22Rv1 (cell line): ENCODE measurements around the gene SPOCK1.

ENCODE experiments used
- H3K27ac ChIP-seq: fragments of 450-650 bp; 2 replicates; pipeline ENCODE4 v1.5.1; 2017
- ZFX ChIP-seq: fragments of 450-650 bp; IDR thresholded peaks from 2 replicates; pipeline ENCODE4 v1.6.1; 2017; ENCODE audit warnings: antibody characterized with exemption, borderline replicate concordance
- TF ChIP-seq, protein P1 (sequence below): fragments of 450-650 bp; IDR thresholded peaks from 2 replicates; pipeline ENCODE4 v1.5.1; 2017; ENCODE audit warnings: mild to moderate bottlenecking

The SPOCK1 gene

DNA sequence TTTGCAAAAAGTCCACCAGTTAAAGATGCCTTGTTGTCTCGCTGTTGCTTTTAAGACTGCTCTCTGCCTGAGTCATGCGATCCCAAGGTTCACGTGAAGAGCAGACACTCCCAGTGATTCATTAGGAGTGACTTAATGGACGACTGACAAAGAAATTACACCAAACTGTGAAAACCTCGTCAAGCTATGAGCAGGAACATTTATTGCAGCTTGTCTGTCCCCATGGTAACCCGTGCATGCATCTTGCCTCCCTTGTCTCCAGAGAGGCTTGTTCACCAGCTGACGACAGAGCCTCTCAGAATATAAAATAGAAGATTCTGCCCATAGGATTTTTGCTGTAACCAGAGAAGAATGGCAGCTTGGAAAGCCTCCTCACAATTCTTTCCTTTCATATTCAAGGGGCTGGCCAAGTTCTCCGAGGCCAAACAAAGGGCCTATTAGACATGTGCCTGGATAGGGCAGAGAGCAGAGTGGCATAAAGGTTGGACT is 352.7 kb downstream of the SPOCK1 start:
- TF ChIP-seq ZFX = no peak
- TF ChIP-seq, protein P1, sequence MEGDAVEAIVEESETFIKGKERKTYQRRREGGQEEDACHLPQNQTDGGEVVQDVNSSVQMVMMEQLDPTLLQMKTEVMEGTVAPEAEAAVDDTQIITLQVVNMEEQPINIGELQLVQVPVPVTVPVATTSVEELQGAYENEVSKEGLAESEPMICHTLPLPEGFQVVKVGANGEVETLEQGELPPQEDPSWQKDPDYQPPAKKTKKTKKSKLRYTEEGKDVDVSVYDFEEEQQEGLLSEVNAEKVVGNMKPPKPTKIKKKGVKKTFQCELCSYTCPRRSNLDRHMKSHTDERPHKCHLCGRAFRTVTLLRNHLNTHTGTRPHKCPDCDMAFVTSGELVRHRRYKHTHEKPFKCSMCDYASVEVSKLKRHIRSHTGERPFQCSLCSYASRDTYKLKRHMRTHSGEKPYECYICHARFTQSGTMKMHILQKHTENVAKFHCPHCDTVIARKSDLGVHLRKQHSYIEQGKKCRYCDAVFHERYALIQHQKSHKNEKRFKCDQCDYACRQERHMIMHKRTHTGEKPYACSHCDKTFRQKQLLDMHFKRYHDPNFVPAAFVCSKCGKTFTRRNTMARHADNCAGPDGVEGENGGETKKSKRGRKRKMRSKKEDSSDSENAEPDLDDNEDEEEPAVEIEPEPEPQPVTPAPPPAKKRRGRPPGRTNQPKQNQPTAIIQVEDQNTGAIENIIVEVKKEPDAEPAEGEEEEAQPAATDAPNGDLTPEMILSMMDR = no peak

DNA sequence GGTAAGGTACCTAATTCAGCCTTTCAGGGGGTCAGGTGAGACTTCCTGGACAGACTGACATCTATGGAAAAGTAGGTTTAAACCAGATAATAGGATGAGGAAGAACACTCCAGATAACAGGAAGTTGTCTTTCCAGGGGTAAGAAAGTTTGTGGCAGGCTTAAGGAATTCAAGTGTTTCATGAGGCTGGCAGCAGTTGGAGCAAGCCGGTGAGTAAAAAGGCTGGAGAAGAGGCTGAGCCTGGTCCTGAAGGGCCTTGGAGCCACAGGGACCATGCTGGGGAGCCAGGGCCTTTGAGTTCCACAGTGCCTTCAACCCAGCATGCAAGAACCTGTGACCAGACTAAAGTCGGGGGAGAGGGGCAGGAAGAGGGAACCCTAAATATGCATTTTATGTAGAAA is 353.4 kb downstream of the SPOCK1 start:
- H3K27ac ChIP-seq = no peak overlapping the region
- TF ChIP-seq, protein P1 = no peak

More for the DNA sequence above, 352.7 kb downstream of the SPOCK1 start:
- no peak overlapping the region for H3K27ac ChIP-seq

DNA sequence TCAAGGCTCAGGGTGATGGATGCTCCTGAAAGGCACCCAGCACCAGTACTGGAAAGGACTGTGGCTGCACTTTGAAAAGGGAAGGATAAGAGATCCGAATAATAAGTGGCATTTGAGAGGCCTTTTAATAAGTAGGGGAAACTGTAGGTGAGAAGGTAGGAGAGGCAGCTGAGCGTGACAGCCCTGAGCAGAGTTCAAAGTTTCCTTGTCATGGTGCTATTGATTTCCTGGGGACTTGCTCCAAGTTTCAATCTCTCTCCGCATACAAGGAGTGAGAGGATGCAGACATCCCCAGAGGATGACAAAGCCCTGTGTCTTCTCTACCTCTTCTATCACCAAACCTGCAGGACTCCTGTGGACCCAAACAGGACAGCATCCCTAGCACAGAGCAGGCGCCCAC is 354.5 kb downstream of the SPOCK1 start:
- TF ChIP-seq, protein P1 = no peak
- no peak for TF ChIP-seq ZFX

DNA sequence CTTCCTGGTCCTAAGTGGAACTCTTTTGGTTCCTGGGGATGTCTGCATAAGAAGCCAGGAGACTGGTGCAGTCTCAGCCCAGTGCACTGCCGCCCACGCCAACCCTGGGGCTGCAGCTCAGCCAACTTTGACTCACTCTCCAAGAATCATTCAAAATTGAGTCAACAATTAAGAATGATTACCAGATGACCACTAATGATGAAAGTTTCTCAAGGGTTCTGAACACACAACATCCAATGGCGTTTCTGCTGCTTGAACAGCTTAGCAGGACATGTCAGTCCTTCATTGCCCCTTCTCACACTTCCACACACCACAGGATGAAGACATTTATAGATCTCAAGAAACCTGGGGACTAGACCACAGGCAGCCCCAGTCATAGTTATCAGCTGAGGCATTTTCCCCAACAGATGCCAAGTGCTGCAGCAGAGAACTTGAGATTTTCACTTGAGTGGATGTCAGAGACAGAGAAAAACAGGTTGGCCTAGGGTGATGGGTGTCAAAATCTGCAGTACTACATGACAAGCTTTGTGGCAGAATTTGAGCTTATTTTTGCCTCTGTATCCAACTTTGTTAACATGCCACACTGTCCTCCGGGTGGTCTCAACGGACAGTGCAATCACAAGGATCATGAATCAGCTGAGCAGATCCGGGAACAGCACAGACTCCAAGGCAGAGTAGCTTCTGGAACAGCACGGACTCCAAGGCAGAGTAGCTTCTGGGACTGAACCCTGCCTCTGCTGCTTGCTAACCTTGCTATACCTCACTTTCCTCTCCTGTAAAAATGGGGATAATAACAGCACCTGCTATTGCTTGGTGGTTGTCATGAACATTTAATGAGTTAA is 356.1 kb downstream of the SPOCK1 start:
- TF ChIP-seq, protein P1 = no peak
- TF ChIP-seq ZFX = no peak
- H3K27ac ChIP-seq = no peak overlapping the region

More for the DNA sequence above, 354.5 kb downstream of the SPOCK1 start:
- no peak overlapping the region for H3K27ac ChIP-seq

DNA sequence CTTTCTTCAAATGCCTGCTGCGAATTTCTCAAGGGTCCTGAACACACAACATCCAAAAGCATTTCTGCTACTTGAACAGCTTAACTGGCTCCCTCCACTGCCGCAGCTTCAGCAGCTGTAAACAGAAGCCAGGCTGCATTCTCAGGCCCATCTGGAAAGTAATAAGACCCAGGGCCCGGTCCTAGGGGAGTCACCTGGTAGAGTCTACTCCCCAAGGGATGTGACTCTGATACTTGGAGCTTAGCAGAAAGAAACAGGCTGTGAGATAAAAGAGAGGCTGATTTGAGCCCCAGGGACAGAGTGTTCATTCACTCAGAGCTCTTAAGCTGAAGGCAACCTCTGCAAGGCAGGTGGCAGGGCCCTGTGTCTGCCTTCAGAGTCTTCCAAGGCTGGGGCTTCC is 356.8 kb downstream of the SPOCK1 start:
- TF ChIP-seq, protein P1 = no peak
- no peak for TF ChIP-seq ZFX

DNA sequence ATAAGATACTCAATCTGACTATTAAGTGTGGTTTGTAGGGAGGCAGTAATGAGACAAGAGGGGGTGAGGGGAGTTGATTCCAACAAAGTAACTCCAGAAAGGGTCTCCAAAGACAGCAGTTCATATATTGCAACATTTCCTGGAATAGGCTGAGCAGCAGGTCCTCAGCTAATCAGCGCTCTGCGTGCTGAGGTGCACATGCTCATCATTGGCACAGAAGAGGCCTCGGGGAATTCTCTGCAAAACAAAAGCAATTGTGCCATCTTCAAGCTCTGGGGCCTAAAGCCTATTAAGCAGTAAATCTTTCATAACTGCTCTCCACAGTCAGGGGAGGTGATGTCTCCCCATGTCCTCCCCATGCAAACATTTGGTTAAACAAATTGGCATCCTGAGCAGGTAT is 357.3 kb downstream of the SPOCK1 start:
- no peak overlapping the region for H3K27ac ChIP-seq
- TF ChIP-seq, protein P1 = no peak
- TF ChIP-seq ZFX = no peak

More for the DNA sequence above, 356.8 kb downstream of the SPOCK1 start:
- no peak overlapping the region for H3K27ac ChIP-seq

DNA sequence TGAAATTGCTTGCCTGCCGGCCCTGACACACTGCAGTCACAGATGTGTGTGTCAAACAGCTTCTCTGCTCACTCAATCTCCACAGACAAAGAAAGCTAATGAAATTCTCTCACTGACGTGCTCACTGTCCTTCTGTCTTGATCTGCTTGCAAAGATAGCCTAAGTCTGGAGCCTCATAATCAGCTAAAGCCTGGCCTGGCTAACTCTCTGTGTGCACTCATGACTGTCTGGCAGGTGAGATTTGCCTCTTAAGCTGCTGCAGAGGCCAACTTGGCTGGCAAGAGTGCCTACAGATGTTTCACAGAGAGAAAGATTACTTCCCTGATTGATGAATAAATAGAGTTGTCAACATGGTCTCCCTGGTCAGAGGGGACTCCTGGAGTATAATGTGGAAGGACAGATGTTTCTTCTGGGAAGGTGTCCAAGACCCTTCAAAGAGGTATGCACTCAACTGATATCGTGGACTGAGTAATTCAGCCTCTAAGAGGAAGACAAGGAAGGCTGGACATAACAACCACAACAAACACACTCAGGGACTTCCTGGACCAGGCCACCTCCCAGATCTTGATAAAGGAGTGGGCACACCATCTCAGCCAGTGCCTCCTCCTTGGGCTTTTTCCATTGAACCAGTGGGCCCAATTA is 362.0 kb downstream of the SPOCK1 start:
- no peak for TF ChIP-seq ZFX
- TF ChIP-seq, protein P1 = no peak
- no peak overlapping the region for H3K27ac ChIP-seq
